Measurements from ENCODE around the gene PGAP2.

Gene PGAP2

GRCh38 chr11:3845670-3846069, 37.3 kb downstream of the PGAP2 start:
- H2BK15ac ChIP-seq (ENCODE audit: low read length) = no peak overlapping the region
- no peak overlapping the region for H3K4me3 ChIP-seq (ENCODE audit: low read length in 2 of 2)
- H2AK5ac ChIP-seq (ENCODE audit: low read depth, low read length) = no peak overlapping the region
- H3K4me2 ChIP-seq (ENCODE audit: insufficient read depth, low read length, poor library complexity, severe bottlenecking) = no peak overlapping the region
- no peak overlapping the region for H2AFZ ChIP-seq (ENCODE audit: low read length)
- no peak overlapping the region for H2BK12ac ChIP-seq (ENCODE audit: low read length)
- H3K4ac ChIP-seq (ENCODE audit: low read length) = no peak overlapping the region
- H3K14ac ChIP-seq (ENCODE audit: low read length) = no peak overlapping the region
- H3K18ac ChIP-seq (ENCODE audit: low read length) = no peak overlapping the region
- H4K8ac ChIP-seq (ENCODE audit: low read depth, low read length) = no peak overlapping the region
- H3K27ac ChIP-seq (replicated peaks; ENCODE audit: low read length) = no peak overlapping the region
- H2BK120ac ChIP-seq (ENCODE audit: low read depth, low read length) = no peak overlapping the region
- no peaks in the 10 kb centered on the region for H3K79me1 ChIP-seq (ENCODE audit: low read depth, low read length)
- H3K4me1 ChIP-seq (ENCODE audit: control insufficient read depth in 2 of 2, insufficient read depth in 1 of 2, low read depth in 1 of 2, low read length in 2 of 2) = peaks cover 0 to 3% of the 10 kb centered on the region in 2 donors
- DNase-seq (ENCODE audit: low spot score) = no peak
- no peak overlapping the region for H3K23ac ChIP-seq (ENCODE audit: low read depth, low read length, poor library complexity)
- no peak overlapping the region for H3K9ac ChIP-seq (ENCODE audit: low read depth, low read length, poor library complexity)
- H3K27me3 ChIP-seq (ENCODE audit: control insufficient read depth in 3 of 3, insufficient read depth in 3 of 3, low read depth in 1 of 3, low read length in 3 of 3) = peaks cover 0 to 12% (median 0%) of the 10 kb centered on the region in 3 experiments
- peaks cover 0 to 2% of the 10 kb centered on the region in 2 donors for H3K9me3 ChIP-seq (replicated peaks in 1 of 2; ENCODE audit: control insufficient read depth in 2 of 2, insufficient read depth in 1 of 2, low read depth in 1 of 2, low read length in 2 of 2)
- H4K91ac ChIP-seq (ENCODE audit: low read depth, low read length, poor library complexity) = no peak overlapping the region
- WGBS, 2 donors (ENCODE audit: extremely low coverage in 2 of 2, insufficient read length in 2 of 2, insufficient replicate concordance in 1 of 2) = no CpG with 5 or more reads among the region's 3 CpGs
- no peak overlapping the region for H2BK5ac ChIP-seq (ENCODE audit: low read length)
- H3K36me3 ChIP-seq (replicated peaks in 1 of 2; ENCODE audit: control insufficient read depth in 2 of 2, insufficient read depth in 2 of 2, low read length in 2 of 2) = no peaks in the 10 kb centered on the region

DNA sequence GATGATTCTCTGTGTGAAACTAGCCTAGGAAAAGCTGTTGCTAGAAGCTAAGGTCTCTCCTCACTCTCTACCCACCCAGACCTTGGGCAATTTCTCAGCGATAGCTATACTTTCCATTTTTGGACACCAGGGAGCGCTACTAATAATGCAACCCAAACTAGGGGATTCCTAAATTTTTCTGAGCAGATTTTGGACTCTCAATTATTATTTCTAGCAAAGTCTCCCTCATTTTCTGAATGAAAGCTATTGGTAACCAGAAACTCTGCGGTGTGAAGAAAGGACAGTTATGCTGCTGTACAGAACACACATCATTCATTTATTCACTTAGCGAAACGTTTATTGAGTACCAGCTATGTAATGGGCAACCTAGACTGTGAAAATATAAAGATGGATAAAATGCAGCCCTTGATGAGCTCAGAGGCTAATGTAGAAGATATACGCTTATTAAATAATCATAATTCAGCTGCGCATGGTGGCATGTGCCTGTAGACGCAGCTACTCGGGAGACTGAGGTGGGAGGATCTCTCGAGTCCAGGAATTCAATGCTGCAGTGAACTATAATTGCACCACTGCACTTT, 41.0 kb downstream of the PGAP2 start:
- H3K4me3 ChIP-seq (ENCODE audit: low read length in 2 of 2) = no peak overlapping the region
- H2BK120ac ChIP-seq (ENCODE audit: low read depth, low read length) = no peak overlapping the region
- H3K4ac ChIP-seq (ENCODE audit: low read length) = no peak overlapping the region
- no peaks in the 10 kb centered on the region for H3K79me1 ChIP-seq (ENCODE audit: low read depth, low read length)
- DNase-seq (ENCODE audit: low spot score) = peak; percentile 46
- no peak overlapping the region for H3K9ac ChIP-seq (ENCODE audit: low read depth, low read length, poor library complexity)
- H2AFZ ChIP-seq (ENCODE audit: low read length) = no peak overlapping the region
- H3K14ac ChIP-seq (ENCODE audit: low read length) = no peak overlapping the region
- H3K4me1 ChIP-seq (ENCODE audit: control insufficient read depth in 2 of 2, insufficient read depth in 1 of 2, low read depth in 1 of 2, low read length in 2 of 2) = peaks cover 2 to 4% of the 10 kb centered on the region in 2 donors
- no peak overlapping the region for H2AK5ac ChIP-seq (ENCODE audit: low read depth, low read length)
- H3K18ac ChIP-seq (ENCODE audit: low read length) = no peak overlapping the region
- H3K27me3 ChIP-seq (ENCODE audit: control insufficient read depth in 3 of 3, insufficient read depth in 3 of 3, low read depth in 1 of 3, low read length in 3 of 3) = peaks cover 0 to 12% (median 0%) of the 10 kb centered on the region in 3 experiments
- no peaks in the 10 kb centered on the region for H3K36me3 ChIP-seq (replicated peaks in 1 of 2; ENCODE audit: control insufficient read depth in 2 of 2, insufficient read depth in 2 of 2, low read length in 2 of 2)
- H2BK5ac ChIP-seq (ENCODE audit: low read length) = no peak overlapping the region
- H4K8ac ChIP-seq (ENCODE audit: low read depth, low read length) = no peak overlapping the region
- H2BK12ac ChIP-seq (ENCODE audit: low read length) = no peak overlapping the region
- no peak overlapping the region for H4K91ac ChIP-seq (ENCODE audit: low read depth, low read length, poor library complexity)
- no peak overlapping the region for H3K4me2 ChIP-seq (ENCODE audit: insufficient read depth, low read length, poor library complexity, severe bottlenecking)
- H3K27ac ChIP-seq (replicated peaks; ENCODE audit: low read length) = no peak overlapping the region
- no peak overlapping the region for H2BK15ac ChIP-seq (ENCODE audit: low read length)
- no peaks in the 10 kb centered on the region for H3K9me3 ChIP-seq (replicated peaks in 1 of 2; ENCODE audit: control insufficient read depth in 2 of 2, insufficient read depth in 1 of 2, low read depth in 1 of 2, low read length in 2 of 2)
- no CpG with 5 or more reads among the region's 10 CpGs for WGBS, 2 donors (ENCODE audit: extremely low coverage in 2 of 2, insufficient read length in 2 of 2, insufficient replicate concordance in 1 of 2)
- H3K23ac ChIP-seq (ENCODE audit: low read depth, low read length, poor library complexity) = no peak overlapping the region

DNA sequence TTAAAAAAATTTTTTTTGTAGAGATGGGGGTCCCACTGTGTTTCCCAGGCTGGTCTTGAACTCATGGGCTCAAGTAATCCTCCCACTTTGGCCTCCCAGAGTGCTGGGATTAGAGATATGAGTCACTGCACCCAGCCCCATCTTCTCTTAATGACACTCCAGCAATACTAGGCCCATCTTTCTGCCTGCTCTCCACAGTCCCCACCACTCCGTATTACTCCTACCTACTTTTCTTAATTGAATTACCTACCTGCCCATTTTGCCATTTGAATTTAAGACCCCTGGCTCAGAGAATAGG, 45.1 kb downstream of the PGAP2 start:
- Histone ChIP-seq H3K4me1 (ENCODE audit: control insufficient read depth in 2 of 2, insufficient read depth in 1 of 2, low read depth in 1 of 2, low read length in 2 of 2) (peaks cover 12 to 16% of the 10 kb centered on the region in 2 donors), H2BK120ac (ENCODE audit: low read depth, low read length) (no peak overlapping the region), H3K18ac (ENCODE audit: low read length) (no peak overlapping the region), H3K4me3 (ENCODE audit: low read length in 2 of 2) (no peak overlapping the region), H2BK12ac (ENCODE audit: low read length) (no peak overlapping the region), H4K8ac (ENCODE audit: low read depth, low read length) (no peak overlapping the region), H3K79me1 (ENCODE audit: low read depth, low read length) (peaks cover 2% of the 10 kb centered on the region), H2BK15ac (ENCODE audit: low read length) (no peak overlapping the region), H4K91ac (ENCODE audit: low read depth, low read length, poor library complexity) (no peak overlapping the region), H2AK5ac (ENCODE audit: low read depth, low read length) (no peak overlapping the region), H3K4me2 (ENCODE audit: insufficient read depth, low read length, poor library complexity, severe bottlenecking) (no peak overlapping the region), H3K27ac (replicated peaks; ENCODE audit: low read length) (no peak overlapping the region), H3K14ac (ENCODE audit: low read length) (no peak overlapping the region), H2AFZ (ENCODE audit: low read length) (peak overlapping the region; percentile 100), H3K4ac (ENCODE audit: low read length) (no peak overlapping the region), H3K27me3 (ENCODE audit: control insufficient read depth in 3 of 3, insufficient read depth in 3 of 3, low read depth in 1 of 3, low read length in 3 of 3) (peaks cover 0 to 3% (median 0%) of the 10 kb centered on the region in 3 experiments), H3K9ac (ENCODE audit: low read depth, low read length, poor library complexity) (no peak overlapping the region), H3K36me3 (replicated peaks in 1 of 2; ENCODE audit: control insufficient read depth in 2 of 2, insufficient read depth in 2 of 2, low read length in 2 of 2) (no peaks in the 10 kb centered on the region), H2BK5ac (ENCODE audit: low read length) (no peak overlapping the region), H3K9me3 (replicated peaks in 1 of 2; ENCODE audit: control insufficient read depth in 2 of 2, insufficient read depth in 1 of 2, low read depth in 1 of 2, low read length in 2 of 2) (no peaks in the 10 kb centered on the region), H3K23ac (ENCODE audit: low read depth, low read length, poor library complexity) (no peak overlapping the region)
- no CpG with 5 or more reads among the region's 1 CpG for WGBS, 2 donors (ENCODE audit: extremely low coverage in 2 of 2, insufficient read length in 2 of 2, insufficient replicate concordance in 1 of 2)
- DNase-seq (ENCODE audit: low spot score) = no peak

GRCh38 chr11:3853899-3854659, 45.7 kb downstream of the PGAP2 start:
- Histone ChIP-seq H4K91ac (ENCODE audit: low read depth, low read length, poor library complexity) (no peak overlapping the region), H3K9ac (ENCODE audit: low read depth, low read length, poor library complexity) (no peak overlapping the region), H3K18ac (ENCODE audit: low read length) (no peak overlapping the region), H3K14ac (ENCODE audit: low read length) (no peak overlapping the region), H2BK15ac (ENCODE audit: low read length) (no peak overlapping the region), H3K4me2 (ENCODE audit: insufficient read depth, low read length, poor library complexity, severe bottlenecking) (no peak overlapping the region), H2BK12ac (ENCODE audit: low read length) (peak overlapping the region; percentile 23), H2AFZ (ENCODE audit: low read length) (peak overlapping the region; percentile 100), H3K27ac (replicated peaks; ENCODE audit: low read length) (no peak overlapping the region), H3K4ac (ENCODE audit: low read length) (no peak overlapping the region), H2BK120ac (ENCODE audit: low read depth, low read length) (no peak overlapping the region), H3K4me3 (ENCODE audit: low read length in 2 of 2) (peak overlapping the region in 1 of 2 donors; percentile 89), H3K4me1 (ENCODE audit: control insufficient read depth in 2 of 2, insufficient read depth in 1 of 2, low read depth in 1 of 2, low read length in 2 of 2) (peaks cover 12 to 18% of the 10 kb centered on the region in 2 donors), H3K27me3 (ENCODE audit: control insufficient read depth in 3 of 3, insufficient read depth in 3 of 3, low read depth in 1 of 3, low read length in 3 of 3) (peaks cover 0 to 3% (median 0%) of the 10 kb centered on the region in 3 experiments), H2BK5ac (ENCODE audit: low read length) (no peak overlapping the region), H2AK5ac (ENCODE audit: low read depth, low read length) (no peak overlapping the region), H3K23ac (ENCODE audit: low read depth, low read length, poor library complexity) (no peak overlapping the region), H3K79me1 (ENCODE audit: low read depth, low read length) (peaks cover 2% of the 10 kb centered on the region), H4K8ac (ENCODE audit: low read depth, low read length) (no peak overlapping the region), H3K9me3 (replicated peaks in 1 of 2; ENCODE audit: control insufficient read depth in 2 of 2, insufficient read depth in 1 of 2, low read depth in 1 of 2, low read length in 2 of 2) (no peaks in the 10 kb centered on the region), H3K36me3 (replicated peaks in 1 of 2; ENCODE audit: control insufficient read depth in 2 of 2, insufficient read depth in 2 of 2, low read length in 2 of 2) (no peaks in the 10 kb centered on the region)
- no CpG with 5 or more reads among the region's 11 CpGs for WGBS, 2 donors (ENCODE audit: extremely low coverage in 2 of 2, insufficient read length in 2 of 2, insufficient replicate concordance in 1 of 2)
- DNase-seq (ENCODE audit: low spot score) = no peak

All from neuronal stem cell (in vitro differentiated cells).